ENCODE data around the gene DBNL.

DNA sequence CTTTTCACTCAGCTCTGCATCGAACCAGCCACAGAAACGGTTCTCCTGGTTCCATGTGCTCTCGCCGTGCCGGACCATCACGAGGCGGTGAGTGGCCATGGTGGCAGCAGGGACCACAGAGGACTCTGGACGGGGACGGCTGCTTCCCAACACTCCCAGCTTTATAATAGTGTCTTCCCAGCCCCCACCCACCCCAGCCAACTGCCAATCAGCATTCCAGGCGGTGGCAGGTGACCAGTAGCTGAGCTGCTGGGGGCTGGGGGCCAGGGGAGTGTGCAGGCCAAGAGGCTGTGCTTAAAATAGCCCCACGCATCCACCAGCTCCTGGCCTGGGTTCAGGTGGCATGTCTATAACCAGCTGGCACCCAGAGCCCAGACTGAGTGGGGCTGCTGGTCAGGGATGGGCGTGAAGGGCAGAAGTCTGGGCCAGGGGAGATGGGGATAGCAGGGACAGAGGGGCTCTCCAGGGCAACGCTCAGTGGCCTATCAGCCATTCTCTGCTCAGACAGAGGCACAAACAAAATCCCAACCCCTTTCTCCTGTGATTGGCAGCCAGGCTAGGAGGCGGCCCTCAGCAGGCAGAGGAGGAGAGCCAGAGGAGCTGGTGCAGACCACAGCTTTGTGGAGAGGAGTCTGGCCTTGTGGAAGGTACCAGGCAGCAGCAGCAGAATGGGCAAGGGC, 21.1 kb downstream of the DBNL start, which contains the start of gene PGAM2:
- TF ChIP-seq EP300 (IDR thresholded peaks at IDR 0.05) (no peak), POLR2A (IDR thresholded peaks at IDR 0.05) (no peak)
